GM21423 (cell line): ENCODE data around the gene AOPEP.

Experiments
- ATAC-seq: cut with Tn5 transposase; IDR thresholded peaks from one replicate; pipeline ENCODE4 v1.9.1; 2021; ENCODE audit warnings: mild to moderate bottlenecking, moderate library complexity; ENCODE audit not compliant: unreplicated experiment

Gene AOPEP

DNA sequence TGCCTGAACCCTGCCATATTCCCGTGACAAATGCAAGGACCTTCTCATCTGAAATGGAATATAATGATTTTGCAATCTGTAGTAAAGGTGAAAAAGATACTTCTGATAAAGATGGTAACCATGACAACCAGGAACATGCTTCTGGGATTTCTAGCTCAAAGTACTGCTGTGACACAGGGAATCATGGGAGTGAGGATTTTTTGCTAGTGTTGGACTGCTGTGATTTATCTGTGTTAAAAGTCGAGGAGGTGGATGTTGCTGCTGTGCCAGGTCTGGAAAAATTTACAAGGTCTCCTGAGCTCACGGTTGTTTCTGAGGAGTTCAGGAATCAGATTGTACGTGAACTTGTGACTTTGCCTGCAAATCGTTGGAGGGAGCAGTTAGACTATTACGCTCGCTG, 33.5 kb downstream of the AOPEP start:
- no peak for ATAC-seq

DNA sequence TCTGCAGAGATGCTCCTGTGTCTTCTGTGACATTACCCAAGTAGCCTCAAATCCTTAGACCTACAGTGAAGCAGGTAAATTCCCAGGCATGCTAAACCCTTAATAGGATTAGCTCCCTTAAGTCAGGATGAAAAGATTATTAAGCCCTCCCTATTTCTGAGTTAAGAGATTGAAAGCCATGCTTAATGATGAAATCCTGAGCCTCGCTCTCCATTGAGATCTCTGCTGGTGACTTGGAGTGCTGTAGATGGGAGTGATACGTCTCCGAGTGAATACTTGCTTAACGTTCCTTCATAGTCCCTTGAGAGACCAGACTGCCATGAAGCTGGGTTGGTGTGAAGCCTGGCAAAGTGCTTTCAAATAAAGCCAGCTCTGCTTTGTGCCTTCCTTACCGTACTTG, 34.2 kb downstream of the AOPEP start:
- ATAC-seq: no peak

DNA sequence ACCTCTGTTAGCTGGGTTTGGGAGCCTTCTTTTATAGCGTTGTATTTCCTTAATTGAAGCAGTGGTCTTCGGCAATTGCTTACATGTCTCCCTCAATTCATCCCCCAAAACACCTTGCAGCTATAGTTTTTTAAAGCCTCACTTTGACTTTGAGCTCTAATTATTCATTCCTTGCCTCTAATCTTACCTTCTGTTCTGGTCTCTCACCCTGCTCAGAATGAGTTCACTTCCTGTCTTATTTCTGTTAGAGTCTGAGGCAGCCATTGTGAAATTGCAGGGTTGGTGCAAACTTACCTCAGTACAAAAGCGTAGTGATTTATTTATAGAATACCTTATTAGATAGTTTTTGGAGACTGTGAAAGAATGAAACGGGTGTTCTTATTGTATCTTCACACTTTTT, 35.0 kb downstream of the AOPEP start:
- no peak for ATAC-seq

DNA sequence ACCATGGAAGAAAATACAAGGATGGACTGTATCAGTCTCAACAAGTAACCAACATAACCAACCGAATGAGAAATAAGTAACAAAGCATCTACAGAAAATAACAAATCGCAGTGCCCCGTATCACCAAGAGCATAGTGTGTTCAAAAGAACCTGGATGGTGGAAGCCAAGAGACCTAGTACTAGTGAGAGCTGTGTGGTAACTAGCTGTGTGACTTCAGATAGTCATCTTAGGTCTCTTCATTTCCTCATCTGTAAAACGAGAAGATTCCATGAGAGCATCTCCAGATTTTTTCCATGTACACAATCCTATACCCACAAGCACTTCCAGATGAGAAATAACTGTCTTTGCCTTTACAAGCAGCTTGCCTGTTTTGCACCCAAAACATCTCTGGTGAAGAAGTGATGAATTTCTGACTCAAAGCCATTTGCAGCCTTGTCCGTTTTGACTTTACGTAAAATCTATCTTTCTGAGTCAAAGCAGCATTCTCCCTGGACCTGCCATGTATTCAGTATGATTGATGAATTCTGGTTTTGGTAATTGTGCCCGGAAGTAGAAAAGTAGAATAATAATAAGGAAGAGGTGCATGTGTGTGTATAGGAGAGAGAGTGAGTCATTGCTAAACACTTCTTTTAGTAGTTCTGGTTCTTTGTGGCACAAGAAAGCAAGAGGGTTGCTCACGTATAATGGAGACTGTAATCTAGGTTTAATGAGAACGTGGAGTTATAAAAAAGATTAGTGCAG, 41.0 kb downstream of the AOPEP start:
- ATAC-seq: no peak

DNA sequence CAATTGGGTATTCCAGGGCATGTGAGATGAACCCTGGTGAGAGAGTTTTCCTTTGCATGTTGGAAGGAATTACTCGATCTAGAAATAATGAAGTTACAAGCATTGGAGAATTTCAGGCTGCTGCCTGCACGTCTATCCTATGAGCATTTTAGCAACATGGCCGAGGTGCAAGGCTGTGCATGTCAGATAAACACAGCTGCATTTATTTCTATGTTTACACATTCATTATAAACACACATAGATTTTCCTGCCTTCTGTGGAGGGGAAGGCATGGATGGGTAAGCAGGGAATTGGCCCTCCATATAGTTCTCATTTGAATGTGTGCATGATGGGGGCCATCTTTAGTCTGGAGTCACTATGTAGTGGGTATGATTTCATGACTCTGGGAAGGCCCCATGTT, 42.3 kb downstream of the AOPEP start:
- no peak for ATAC-seq

DNA sequence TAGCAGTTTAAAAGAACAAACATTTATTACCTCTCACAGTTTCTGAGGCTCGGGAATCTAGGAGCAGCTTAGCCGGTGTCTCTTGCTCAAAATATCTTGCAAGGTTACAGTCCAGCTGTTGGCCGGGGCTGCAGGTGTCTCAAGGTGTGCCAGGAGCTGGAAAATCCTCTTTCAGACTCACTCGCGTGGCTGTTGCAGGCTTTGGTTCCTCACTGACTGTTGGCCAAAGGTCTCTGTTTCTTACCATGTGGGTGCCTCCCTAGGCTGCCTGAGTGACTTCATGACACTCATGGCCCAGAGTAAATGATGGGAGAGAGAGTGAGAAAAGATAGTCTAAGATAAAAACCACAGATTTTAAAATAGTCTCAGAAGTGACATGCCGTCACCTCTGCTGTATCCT, 43.8 kb downstream of the AOPEP start:
- ATAC-seq: no peak

DNA sequence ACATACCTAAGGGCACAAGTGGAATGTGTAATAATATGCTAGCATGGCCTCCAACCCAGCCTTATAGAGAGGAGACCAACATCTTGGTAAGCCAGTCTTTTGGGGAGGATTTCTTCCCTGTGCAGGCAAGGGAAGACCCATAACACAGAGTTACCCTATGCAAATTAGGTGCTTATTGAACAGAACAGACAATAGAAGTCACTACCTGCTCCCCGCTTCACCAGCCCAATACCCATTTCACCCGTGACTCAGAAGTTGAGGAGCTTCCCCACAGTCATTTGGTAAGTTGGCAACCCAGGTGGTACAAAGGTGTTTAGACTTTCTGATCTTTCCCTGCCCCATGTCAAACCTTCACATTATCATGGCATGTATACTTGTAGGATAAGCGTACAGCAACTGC, 44.6 kb downstream of the AOPEP start:
- no peak for ATAC-seq

DNA sequence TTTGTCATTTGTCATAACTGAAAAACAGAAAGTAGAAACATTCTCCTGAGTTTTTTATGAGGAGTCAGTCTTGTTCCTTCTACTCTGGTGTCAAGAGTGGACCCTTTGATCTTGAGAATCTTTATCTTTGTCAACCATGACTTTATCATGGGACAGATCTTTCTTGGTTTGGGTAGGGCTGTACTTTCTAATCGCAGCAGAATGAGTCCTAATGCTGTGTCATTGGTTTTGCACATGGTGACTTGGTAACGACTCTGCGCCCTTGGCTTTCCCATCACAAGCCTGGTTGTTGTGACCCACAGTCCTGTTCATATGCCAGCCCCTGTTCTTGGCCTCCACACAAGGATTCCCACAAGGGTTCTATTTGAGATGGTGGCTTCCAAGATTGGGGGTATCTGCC, 45.6 kb downstream of the AOPEP start:
- ATAC-seq: no peak

DNA sequence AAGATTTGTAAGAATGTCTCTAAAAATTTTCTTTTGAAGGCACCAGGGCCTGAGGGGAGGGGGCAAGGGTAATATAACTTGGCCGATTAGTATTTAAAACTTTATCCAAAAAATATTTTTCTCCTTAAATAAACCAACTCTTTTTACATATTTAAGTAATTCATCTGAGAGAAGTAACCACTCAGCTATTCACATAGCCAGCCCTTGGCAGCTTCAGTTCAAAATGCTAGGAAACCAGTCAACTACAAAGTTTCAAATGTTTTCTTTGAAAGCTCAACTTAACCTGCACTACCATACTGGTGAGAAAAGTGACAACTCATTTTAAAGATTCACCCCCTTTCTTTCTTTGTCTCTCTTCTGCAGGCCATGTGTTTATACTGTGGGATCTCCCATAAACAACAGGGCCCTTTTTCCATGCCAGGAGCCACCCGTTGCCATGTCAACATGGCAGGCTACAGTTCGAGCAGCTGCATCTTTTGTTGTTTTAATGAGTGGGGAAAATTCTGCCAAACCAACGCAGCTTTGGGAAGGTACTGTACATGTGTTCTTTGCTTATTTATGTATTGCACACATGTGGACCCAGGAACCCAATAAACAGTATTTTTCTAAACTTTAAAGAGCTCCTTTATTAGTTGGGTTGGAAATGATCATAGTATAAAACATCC, 46.3 kb downstream of the AOPEP start:
- ATAC-seq: no peak

DNA sequence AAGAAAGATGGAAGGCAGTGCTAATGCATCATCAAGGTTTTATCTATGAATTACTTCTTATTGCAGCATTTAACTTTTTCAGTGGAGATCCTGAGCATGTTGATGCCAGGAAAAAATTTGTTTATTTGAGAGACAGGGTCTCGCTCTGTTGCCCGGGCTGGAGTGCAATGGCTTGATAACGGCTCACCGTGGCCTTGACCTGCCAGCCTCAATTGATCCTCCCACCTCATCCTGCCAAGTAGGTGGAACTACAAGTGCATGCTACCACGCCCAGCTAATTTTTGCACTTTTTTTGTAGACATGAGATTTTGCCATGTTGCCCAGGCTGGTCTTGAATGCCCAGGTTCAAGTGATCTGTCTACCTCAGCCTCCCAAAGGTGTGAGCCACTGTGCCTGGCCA, 47.2 kb downstream of the AOPEP start:
- ATAC-seq: no peak

DNA sequence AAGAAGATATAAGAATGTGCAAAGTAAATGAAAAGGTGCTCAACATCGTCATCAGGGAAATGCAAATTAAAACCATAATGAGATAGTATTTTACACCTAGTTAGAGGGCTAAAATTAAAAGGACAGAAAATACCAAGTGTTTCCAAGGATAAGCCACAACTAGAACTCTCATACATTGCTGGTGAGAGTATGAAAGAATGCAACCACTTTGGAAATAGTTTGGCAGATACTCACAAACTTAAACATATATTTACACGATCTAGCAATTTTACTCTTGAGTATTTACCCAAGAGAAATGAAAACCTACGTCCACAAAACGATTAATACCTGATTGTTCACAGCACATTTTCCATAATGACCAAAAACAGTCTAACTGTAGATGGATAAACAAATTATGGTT, 51.5 kb downstream of the AOPEP start:
- no peak for ATAC-seq

DNA sequence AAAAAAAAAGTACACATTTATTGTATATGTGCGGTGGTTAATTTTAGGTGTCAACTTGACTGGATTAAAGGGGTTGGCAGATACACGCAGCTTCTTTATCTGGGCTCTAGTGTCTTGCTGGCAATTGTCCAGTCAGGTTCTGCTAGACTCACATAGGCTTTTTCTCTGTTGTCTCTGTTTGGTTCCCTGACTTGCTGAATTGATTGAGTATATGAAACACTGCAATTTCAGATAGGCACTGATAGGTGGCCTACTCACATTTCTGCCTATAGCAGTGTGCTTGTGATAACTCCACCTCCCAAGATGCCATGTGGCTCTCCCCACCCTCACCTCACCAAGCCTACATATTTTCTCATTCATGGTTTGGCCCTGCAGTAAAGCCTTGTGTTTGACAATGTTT, 52.5 kb downstream of the AOPEP start:
- no peak for ATAC-seq

DNA sequence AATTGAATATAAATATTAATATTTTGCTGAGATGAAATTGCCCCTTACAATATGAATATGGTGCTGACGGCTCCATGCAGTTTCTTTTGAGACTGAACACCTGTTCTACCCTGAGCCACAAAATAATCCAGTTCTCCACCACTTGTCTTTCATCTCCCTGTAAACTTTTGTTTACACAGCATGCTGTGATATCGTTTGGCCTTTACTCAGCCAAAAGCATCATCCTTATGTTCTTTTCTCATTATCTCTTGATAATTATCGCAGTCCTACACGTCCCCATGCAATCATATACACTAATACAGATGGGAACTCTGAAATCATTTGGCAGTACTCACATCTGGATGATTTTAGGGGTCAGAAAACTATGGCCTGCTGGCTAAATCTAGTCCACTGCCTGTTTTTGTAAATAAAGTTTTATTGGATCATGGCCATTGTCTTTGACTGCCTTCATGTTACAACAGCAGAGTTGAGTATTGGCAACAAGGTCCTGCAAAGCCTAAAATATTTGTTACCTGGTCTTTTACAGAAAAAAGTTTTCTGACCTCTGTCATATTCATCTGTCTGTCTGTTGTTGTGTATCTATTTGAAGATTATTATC, 53.3 kb downstream of the AOPEP start:
- ATAC-seq: no peak

DNA sequence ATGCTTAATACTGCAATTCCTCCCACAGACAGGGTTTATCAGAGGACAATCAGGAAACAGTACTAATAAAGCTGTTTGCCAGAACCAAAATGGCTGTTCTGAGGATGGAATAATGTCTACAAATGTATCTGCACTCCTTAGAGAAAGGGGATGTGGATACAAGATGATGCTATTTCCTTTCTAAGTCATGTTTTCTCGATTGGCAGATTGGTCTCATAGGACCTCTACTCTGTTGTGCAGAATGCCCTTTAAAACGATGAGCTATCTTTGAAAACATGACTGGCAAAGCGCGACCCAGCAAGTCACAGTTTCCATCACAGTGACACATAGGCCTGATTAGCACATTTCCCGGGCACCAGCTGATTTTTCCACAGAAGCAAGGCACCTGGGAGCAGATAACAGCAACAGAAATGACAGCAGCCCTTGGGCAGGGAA, 54.0 kb downstream of the AOPEP start:
- no peak for ATAC-seq

DNA sequence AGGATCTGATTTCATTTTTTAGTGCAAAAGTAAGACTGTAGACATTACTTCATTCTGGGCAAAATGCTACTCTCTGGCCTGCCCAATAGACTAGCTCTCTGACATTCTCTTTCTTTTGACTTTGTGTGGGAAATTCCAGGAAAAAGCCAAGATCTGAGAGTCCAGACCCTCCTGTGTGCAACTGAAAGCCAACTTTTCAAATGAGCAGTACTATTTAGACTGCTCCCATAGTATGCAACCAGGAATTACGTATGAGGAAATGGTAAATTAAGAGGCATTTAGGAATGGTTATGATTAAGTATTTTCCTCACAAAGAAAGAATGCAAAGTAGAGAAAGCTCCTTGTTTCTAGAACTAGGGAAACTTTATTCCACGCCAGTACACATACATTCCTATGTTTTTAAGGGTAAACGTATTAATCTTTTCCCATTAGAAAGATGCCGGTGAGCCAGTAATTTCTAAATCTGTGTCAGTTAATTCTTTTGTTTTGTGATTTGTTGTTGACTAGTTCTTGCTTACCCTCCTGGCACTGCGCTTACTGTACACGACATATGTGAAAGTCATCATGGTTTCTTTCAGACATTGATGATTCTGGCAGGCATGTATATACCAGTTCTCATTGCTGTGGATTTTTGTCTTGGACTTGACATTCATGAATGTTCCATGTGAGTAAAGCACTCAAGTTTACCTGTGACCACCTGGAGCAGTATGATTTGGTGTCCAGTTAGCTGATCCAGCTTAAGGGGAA, 56.0 kb downstream of the AOPEP start:
- ATAC-seq: no peak

DNA sequence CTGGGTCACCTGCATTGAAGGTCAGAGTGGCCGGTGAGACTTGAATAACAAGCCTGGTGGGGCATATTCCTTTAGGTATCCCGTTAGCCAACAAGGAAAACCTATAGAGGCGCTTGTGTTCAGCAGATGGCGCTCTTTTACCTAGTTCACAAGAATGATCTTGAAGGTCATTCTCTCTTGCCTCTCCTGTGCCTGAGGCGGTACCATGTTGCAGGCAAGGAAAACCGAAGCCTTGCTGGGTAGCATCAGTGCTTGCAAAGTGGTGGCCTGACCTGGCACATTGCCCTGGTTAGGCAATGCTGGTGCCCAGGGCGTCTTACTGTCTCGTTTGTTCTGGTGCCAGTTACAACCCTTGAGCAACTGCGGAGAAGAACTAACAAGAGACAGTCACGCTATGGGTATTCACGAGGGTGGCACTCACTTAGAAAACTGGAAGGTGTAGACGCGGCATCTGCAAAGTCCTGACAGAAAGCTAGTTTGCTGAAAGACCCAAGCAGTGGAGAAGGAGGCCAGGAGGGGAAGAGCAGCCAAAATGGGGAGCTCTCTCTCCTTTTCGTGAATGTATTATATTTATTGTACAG, 56.7 kb downstream of the AOPEP start:
- peak; percentile 46 for ATAC-seq

DNA sequence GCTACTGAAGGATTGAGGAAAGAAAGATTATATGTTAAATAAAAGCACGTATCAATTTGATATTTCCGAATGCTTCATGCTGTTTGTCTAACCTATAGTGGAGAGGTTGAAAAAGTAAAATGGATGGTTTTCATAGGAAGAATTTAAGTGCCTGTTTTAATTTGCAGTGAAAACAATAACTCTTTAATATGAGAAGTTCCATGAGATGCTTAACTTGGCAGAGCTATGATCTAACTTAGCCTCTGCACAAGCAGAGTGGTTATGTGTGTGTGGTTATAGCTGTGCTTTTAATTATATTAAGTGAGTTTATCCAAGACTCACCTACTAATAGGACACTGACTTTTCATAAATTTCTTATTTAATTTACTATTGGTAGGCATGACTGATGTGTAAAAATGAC, 57.4 kb downstream of the AOPEP start:
- ATAC-seq: no peak

DNA sequence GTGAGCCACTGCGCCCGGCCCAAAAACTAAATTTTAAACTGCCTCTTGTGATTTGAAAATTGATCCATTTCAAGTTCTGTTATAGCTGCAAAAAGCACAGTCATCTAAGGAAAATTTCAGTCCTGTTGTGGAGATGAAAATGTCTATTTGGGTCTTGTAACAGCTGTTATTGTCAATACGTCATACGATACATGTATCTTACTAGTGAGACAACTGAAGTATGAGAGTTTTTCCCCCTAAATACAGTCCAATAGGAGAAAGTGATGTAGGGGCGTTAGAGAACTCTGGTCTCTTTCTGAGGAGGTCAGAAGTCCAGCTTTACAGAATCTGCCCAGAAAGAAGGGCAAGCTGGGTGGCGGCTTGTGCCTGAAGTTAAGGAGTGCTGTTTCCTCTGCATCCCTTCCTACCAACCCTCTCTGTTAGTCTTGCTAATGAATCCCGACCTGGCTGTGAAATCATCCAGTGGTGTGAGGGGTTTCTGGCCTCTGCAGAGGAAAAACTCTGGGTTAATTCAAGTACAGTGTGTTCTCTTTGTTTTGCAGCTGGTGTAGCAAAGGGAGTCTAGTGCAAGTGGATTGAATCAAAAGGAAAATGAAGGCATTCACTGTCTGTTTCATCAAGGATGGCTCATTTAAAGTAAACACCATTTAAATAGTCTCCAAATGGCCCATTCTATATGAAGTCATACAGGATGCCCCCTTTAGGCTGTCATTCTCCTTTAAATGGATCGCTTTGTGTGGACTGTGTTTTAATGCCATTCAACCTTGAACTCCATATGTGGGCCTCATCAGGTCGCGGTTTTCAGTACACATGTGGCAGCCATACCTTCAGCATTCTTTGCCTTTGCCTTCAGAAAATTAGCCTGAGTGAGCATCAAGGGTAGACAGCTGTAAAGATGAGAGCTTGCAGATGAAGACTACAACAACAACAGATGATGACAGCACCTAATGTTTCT, 59.0 kb downstream of the AOPEP start:
- no peak for ATAC-seq

DNA sequence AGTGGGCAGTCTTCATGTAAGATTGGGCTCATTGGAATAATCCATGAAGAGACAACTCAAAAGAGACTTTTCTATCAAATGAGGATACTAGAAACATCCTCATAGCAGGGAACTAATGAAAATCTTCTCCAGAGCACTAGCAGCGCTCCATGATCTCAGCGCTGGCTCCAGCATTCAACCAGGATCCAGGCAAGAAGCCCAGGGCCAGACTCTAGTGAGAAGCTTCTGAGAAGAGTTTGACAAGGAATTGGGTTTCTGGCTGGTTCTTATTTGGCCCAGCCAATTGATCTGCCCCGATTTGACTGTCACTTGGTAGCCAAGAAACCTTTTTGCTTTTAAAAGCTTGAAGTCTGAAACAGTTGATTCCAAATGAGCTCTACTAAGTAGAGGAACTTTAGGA, 60.1 kb downstream of the AOPEP start:
- no peak for ATAC-seq

DNA sequence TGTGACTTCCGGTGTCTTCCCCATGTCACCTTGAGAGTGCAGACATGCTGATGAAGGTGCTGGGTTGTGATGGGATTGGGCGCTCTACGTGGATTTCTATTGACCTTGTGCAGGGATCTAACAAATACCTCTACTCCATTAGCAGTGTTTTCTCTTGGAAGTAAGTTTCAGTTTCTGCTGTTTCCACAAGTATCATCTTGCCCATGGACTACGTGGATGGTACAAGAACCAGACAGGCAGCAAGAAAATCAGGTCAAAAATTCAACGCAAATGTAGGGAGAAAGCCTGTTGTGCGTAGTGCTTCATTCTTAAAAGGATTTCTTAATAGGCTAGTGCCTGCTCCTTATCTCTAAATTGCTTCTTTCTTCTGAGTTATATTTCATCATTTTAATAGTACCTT, 60.8 kb downstream of the AOPEP start:
- no peak for ATAC-seq
